ENCODE data around the gene SVIP. TPM values are rescaled to one million over a fixed set of nuclear protein-coding genes. Genes with fewer than 3 reads are reported as not detected.

The SVIP gene
- total RNA-seq, 1 experiment from 2014 or later, result 34.2 TPM

- no TSS peak for BruUV-seq (replicated peaks)
- H3F3A ChIP-seq (ENCODE audit: insufficient read depth, low read depth), result no peaks in the 10 kb centered on the region
- no peaks in the 10 kb centered on the region for H3K9me3 ChIP-seq (ENCODE audit: insufficient read depth, low read depth)
- no peak overlapping the region for H3K4me2 ChIP-seq
- H3K4me3 ChIP-seq, result no peak overlapping the region
- H3K4me1 ChIP-seq (replicated peaks; ENCODE audit: insufficient read depth), result no peaks in the 10 kb centered on the region
- H4K20me1 ChIP-seq (ENCODE audit: insufficient read depth), result no peaks in the 10 kb centered on the region
- H2AFZ ChIP-seq, result no peak overlapping the region
- no peak for DNase-seq
- H3K27ac ChIP-seq, result no peak overlapping the region
- intact Hi-C loops (cut with micrococcal nuclease; ENCODE audit: unreplicated experiment), result no loop called here
- H3K36me3 ChIP-seq (ENCODE audit: low read depth), result 0 out of 2 replicates have a peak, but pooled peaks cover 7% of the 10 kb centered on the region
- ChIA-PET CTCF (no interaction called here), POLR2A (ENCODE audit: unreplicated experiment) (no interaction called here)
- H3K27me3 ChIP-seq (ENCODE audit: insufficient read depth, low read depth), result no peaks in the 10 kb centered on the region
- H3K9me2 ChIP-seq (ENCODE audit: insufficient read depth), result no peaks in the 10 kb centered on the region
- TF ChIP-seq EZH2 (IDR thresholded peaks at IDR 0.05; ENCODE audit: low read depth) (no peak), CTCF (conservative IDR thresholded peaks at IDR 0.05) (no peak)
- no peaks in the 10 kb centered on the region for H3K79me2 ChIP-seq (ENCODE audit: low read depth)
These were observed 7.4 kb downstream of the SVIP start for GRCh38 chr11:22822203-22822602.

- H3K27ac ChIP-seq, result no peak overlapping the region
- ChIA-PET POLR2A (ENCODE audit: unreplicated experiment) (no interaction called here), CTCF (no interaction called here)
- no peaks in the 10 kb centered on the region for H3K36me3 ChIP-seq (ENCODE audit: low read depth)
- H3K27me3 ChIP-seq (ENCODE audit: insufficient read depth, low read depth), result no peaks in the 10 kb centered on the region
- H3K4me3 ChIP-seq, result no peak overlapping the region
- no peak for DNase-seq
- no TSS peak for BruUV-seq (replicated peaks)
- H3K4me1 ChIP-seq (replicated peaks; ENCODE audit: insufficient read depth), result no peaks in the 10 kb centered on the region
- H3F3A ChIP-seq (ENCODE audit: insufficient read depth, low read depth), result no peaks in the 10 kb centered on the region
- intact Hi-C loops (cut with micrococcal nuclease; ENCODE audit: unreplicated experiment), result no loop called here
- TF ChIP-seq CTCF (conservative IDR thresholded peaks at IDR 0.05) (no peak), EZH2 (IDR thresholded peaks at IDR 0.05; ENCODE audit: low read depth) (no peak)
- H2AFZ ChIP-seq, result no peak overlapping the region
- H3K9me3 ChIP-seq (ENCODE audit: insufficient read depth, low read depth), result no peaks in the 10 kb centered on the region
- H3K9me2 ChIP-seq (ENCODE audit: insufficient read depth), result no peaks in the 10 kb centered on the region
- no peaks in the 10 kb centered on the region for H3K79me2 ChIP-seq (ENCODE audit: low read depth)
- H3K4me2 ChIP-seq, result no peak overlapping the region
- no peaks in the 10 kb centered on the region for H4K20me1 ChIP-seq (ENCODE audit: insufficient read depth)
These were observed 19.7 kb downstream of the SVIP start for GRCh38 chr11:22809893-22810292.

GRCh38 chr11:22808571-22809197, 20.9 kb downstream of the SVIP start:
- Histone ChIP-seq H3K27ac (no peak overlapping the region), H3K27me3 (ENCODE audit: insufficient read depth, low read depth) (no peaks in the 10 kb centered on the region), H3K4me1 (replicated peaks; ENCODE audit: insufficient read depth) (no peaks in the 10 kb centered on the region), H3F3A (ENCODE audit: insufficient read depth, low read depth) (no peaks in the 10 kb centered on the region), H3K36me3 (ENCODE audit: low read depth) (no peaks in the 10 kb centered on the region), H3K9me2 (ENCODE audit: insufficient read depth) (no peaks in the 10 kb centered on the region), H4K20me1 (ENCODE audit: insufficient read depth) (no peaks in the 10 kb centered on the region), H3K4me3 (no peak overlapping the region), H3K9me3 (ENCODE audit: insufficient read depth, low read depth) (no peaks in the 10 kb centered on the region), H2AFZ (no peak overlapping the region), H3K79me2 (ENCODE audit: low read depth) (no peaks in the 10 kb centered on the region), H3K4me2 (no peak overlapping the region)
- ChIA-PET POLR2A (ENCODE audit: unreplicated experiment) (no interaction called here), CTCF (no interaction called here)
- intact Hi-C loops (cut with micrococcal nuclease; ENCODE audit: unreplicated experiment), result no loop called here
- DNase-seq, result no peak
- BruUV-seq (replicated peaks), result no TSS peak
- no peak for TF ChIP-seq CTCF (conservative IDR thresholded peaks at IDR 0.05)
- TF ChIP-seq EZH2 (IDR thresholded peaks at IDR 0.05; ENCODE audit: low read depth), result no peak

Measured in PC-9 (cell line).